HepG2 (cell line): ENCODE data around the gene FAM118A. TPM values are rescaled to one million over a fixed set of nuclear protein-coding genes. Genes with fewer than 3 reads are reported as not detected.

Source experiments
- ASH2L ChIP-seq: fragments of 300-600, 200-600 bp; sonication (generic); IDR thresholded peaks from 2 replicates; pipeline ENCODE4 v1.7.0; 2017; ENCODE audit warnings: low read depth, mild to moderate bottlenecking, moderate library complexity, mixed read lengths, low read length; ENCODE audit not compliant: insufficient read length
- HOXA5 ChIP-seq: sonication (generic); formaldehyde crosslinking; IDR thresholded peaks from 2 replicates; pipeline ENCODE4 v1.4.0; 2020; ENCODE audit warnings: missing genetic modification reagents
- MBNL3 ChIP-seq: fragments of 250-450 bp; sonication (Bioruptor Pico); conservative IDR thresholded peaks from 2 replicates; pipeline ENCODE4 v1.8.0; 2022; ENCODE audit warnings: mild to moderate bottlenecking, inconsistent platforms
- NONO ChIP-seq, 2 experiments: fragments of 450-650 bp in 1 of 2; sonication (generic) in 1 of 2; formaldehyde crosslinking in 1 of 2; IDR thresholded peaks in 1 of 2; conservative IDR thresholded peaks in 1 of 2; 2 replicates each; pipeline versions ENCODE4 v1.6.1 to v1.8.0; 2017 to 2022; ENCODE audit warnings: mild to moderate bottlenecking in 1 of 2, missing genetic modification reagents in 1 of 2, moderate library complexity in 1 of 2
- SMAD1 ChIP-seq: sonication (generic); formaldehyde crosslinking; IDR thresholded peaks from 2 replicates; pipeline ENCODE4 v1.4.0; 2020; ENCODE audit warnings: missing genetic modification reagents, low read depth, mild to moderate bottlenecking, borderline replicate concordance
- SNRNP70 ChIP-seq: fragments of 200-400 bp; formaldehyde crosslinking; IDR thresholded peaks from 2 replicates; pipeline ENCODE4 v1.6.1; 2017; ENCODE audit warnings: mild to moderate bottlenecking, low read depth, low read length, moderate library complexity
- TBX3 ChIP-seq: fragments of 450-650 bp; IDR thresholded peaks from 2 replicates; pipeline ENCODE4 v1.6.1; 2017; ENCODE audit warnings: antibody characterized with exemption, mild to moderate bottlenecking, inconsistent platforms, borderline replicate concordance
- TCF7L2 ChIP-seq: IDR thresholded peaks from 2 replicates; pipeline ENCODE4 v1.6.1; 2011; ENCODE audit warnings: mild to moderate bottlenecking, low read depth, low read length, moderate library complexity
- TSC22D2 ChIP-seq: sonication (generic); formaldehyde crosslinking; IDR thresholded peaks from 2 replicates; pipeline ENCODE4 v1.5.1; 2020; ENCODE audit warnings: missing genetic modification reagents, mild to moderate bottlenecking, borderline replicate concordance
- ZMYM2 ChIP-seq: sonication (generic); formaldehyde crosslinking; IDR thresholded peaks from 2 replicates; pipeline ENCODE4 v1.8.0; 2022; ENCODE audit warnings: mild to moderate bottlenecking, missing genetic modification reagents
- ZMYM4 ChIP-seq: sonication (generic); formaldehyde crosslinking; IDR thresholded peaks from 2 replicates; pipeline ENCODE4 v1.8.1; 2023; ENCODE audit warnings: mild to moderate bottlenecking, missing genetic modification reagents
- ZNF12 ChIP-seq: sonication (generic); formaldehyde crosslinking; IDR thresholded peaks from 2 replicates; pipeline ENCODE4 v1.5.0; 2020; ENCODE audit warnings: missing genetic modification reagents
- ZNF224 ChIP-seq: sonication (generic); formaldehyde crosslinking; IDR thresholded peaks from 2 replicates; pipeline ENCODE4 v1.5.0; 2020; ENCODE audit warnings: mild to moderate bottlenecking, missing genetic modification reagents
- ZNF570 ChIP-seq: sonication (generic); formaldehyde crosslinking; IDR thresholded peaks from 2 replicates; pipeline ENCODE4 v1.4.0; 2020; ENCODE audit warnings: mild to moderate bottlenecking, missing genetic modification reagents, borderline replicate concordance
- ZNF605 ChIP-seq: sonication (generic); formaldehyde crosslinking; IDR thresholded peaks from 2 replicates; pipeline ENCODE4 v1.8.0; 2022; ENCODE audit warnings: mild to moderate bottlenecking, missing genetic modification reagents
- ZNF7 ChIP-seq: IDR thresholded peaks from 2 replicates; pipeline ENCODE4 v1.6.1; 2016; ENCODE audit warnings: missing biosample characterization, missing genetic modification reagents
- ZNF883 ChIP-seq: sonication (generic); formaldehyde crosslinking; IDR thresholded peaks from 2 replicates; pipeline ENCODE4 v1.5.1; 2020; ENCODE audit warnings: mild to moderate bottlenecking, missing genetic modification reagents; ENCODE audit errors: not compliant biosample characterization
- ZSCAN12 ChIP-seq: sonication (generic); formaldehyde crosslinking; IDR thresholded peaks from 2 replicates; pipeline ENCODE4 v1.9.0; 2021; ENCODE audit warnings: mild to moderate bottlenecking, missing genetic modification reagents
- polyA plus RNA-seq, 8 experiments: library from polyadenylated mRNA; depleted of rRNA in 3 of 8; stranded (reverse) in 7 of 8; unstranded in 1 of 8; fragments of >200 nt; fragmentation: Illumina TruSeq in 4 of 8; extraction: Trizol in 4 of 8; gene quantifications; 2 replicates each; pipeline versions ENCODE4 v1.2.1 to v1.2.3, GENCODE V29; 2011 to 2016; ENCODE audit warnings: low read depth in 4 of 8, missing spikeins in 1 of 8, mixed read lengths in 1 of 8; ENCODE audit not compliant: insufficient read depth in 1 of 8
- total RNA-seq, 5 experiments: library from RNA; depleted of rRNA; stranded (reverse); fragments of >200 nt; fragmentation: Illumina TruSeq; extraction: Trizol; gene quantifications; 2 replicates each; pipeline ENCODE4 v1.2.3, GENCODE V29; 2016; ENCODE audit warnings: low read depth in 1 of 5
- TF ChIP-seq, protein P1 (sequence below), 2 experiments: sonication (generic) in 1 of 2; formaldehyde crosslinking in 1 of 2; IDR thresholded peaks; 2 replicates each; pipeline versions ENCODE4 v1.5.1 to v1.6.1; 2011 to 2020; ENCODE audit warnings: borderline replicate concordance in 1 of 2, low read depth in 1 of 2, low read length in 1 of 2, mild to moderate bottlenecking in 1 of 2, missing genetic modification reagents in 1 of 2, moderate library complexity in 1 of 2
- TF ChIP-seq, protein P2 (sequence below): IDR thresholded peaks from 2 replicates; pipeline ENCODE4 v1.6.1; 2016; ENCODE audit warnings: missing compliant biosample characterization, missing genetic modification reagents, borderline replicate concordance
- TF ChIP-seq, protein P3 (sequence below): sonication (generic); formaldehyde crosslinking; IDR thresholded peaks from 2 replicates; pipeline ENCODE4 v1.4.0; 2020; ENCODE audit warnings: missing genetic modification reagents, borderline replicate concordance
- TF ChIP-seq, protein P4 (sequence below): sonication (generic); formaldehyde crosslinking; IDR thresholded peaks from 2 replicates; pipeline ENCODE4 v1.8.1; 2023; ENCODE audit warnings: missing genetic modification reagents, mild to moderate bottlenecking, borderline replicate concordance

The FAM118A gene
- total and polyA plus RNA-seq, 2 of the 13 experiments (the other 11 are each of a cell fraction or from before 2014, with no cell fraction given), result 36.7 to 48.2 TPM

DNA sequence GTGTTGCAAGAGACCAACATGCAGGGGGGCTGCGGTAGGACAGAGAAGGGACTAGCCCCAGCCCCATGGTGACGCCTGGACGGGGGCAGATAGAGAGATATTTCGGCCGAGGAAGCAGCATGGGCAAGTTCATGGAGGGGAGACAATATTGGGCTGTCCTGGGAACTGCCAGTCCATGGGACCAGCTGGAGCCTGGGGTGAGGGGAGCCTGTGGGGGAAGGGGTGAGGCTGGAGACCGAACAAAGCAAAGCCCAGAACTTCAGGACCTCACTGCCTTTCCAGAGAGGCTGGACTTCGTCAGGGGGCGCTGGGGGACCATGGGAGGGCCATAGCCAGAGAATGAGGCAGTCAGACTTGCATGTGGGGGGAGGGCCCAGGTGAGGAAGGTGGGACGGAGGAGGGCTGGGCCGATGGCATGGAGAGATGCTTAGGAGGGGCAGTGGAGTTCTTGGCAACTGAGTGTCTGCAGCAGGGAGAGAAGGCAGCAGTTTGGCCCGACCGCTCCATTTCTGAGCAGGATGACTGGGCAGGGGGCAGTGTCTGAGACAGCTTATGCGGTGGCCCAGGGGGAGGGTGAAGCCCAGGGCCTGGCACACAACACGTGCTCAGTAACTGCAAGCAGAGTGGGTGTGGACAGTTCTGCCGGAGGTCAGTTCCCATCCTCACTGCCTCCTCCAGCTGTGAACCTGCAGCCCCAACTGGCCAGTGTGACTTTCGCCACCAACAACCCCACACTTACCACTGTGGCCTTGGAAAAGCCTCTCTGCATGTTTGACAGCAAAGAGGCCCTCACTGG is 24.3 kb upstream of the FAM118A start (continued):
- TF ChIP-seq TSC22D2 (CRISPR knock-in tag), result no peak
- TF ChIP-seq ZNF224 (CRISPR knock-in tag), result no peak
- no peak for TF ChIP-seq MBNL3 (CRISPR knock-in tag)
- TF ChIP-seq TCF7L2, result no peak
- no peak for TF ChIP-seq HOXA5
- TF ChIP-seq ZSCAN12 (CRISPR knock-in tag), result no peak
- TF ChIP-seq NONO (IDR thresholded peaks at IDR 0.05), result no peak
- peak; percentile 58; the same call in 1 of the 2 replicates for TF ChIP-seq NONO (CRISPR knock-in tag; conservative IDR thresholded peaks at IDR 0.05)
- TF ChIP-seq ZNF883 (CRISPR knock-in tag), result no peak
- TF ChIP-seq, protein P1, sequence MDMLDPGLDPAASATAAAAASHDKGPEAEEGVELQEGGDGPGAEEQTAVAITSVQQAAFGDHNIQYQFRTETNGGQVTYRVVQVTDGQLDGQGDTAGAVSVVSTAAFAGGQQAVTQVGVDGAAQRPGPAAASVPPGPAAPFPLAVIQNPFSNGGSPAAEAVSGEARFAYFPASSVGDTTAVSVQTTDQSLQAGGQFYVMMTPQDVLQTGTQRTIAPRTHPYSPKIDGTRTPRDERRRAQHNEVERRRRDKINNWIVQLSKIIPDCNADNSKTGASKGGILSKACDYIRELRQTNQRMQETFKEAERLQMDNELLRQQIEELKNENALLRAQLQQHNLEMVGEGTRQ (IDR thresholded peaks at IDR 0.05; ENCODE audit: low read depth, low read length), result no peak
- TF ChIP-seq, protein P1 (CRISPR knock-in tag; IDR thresholded peaks at IDR 0.05; ENCODE audit: borderline replicate concordance), result no peak
- TF ChIP-seq ZNF605 (CRISPR knock-in tag), result no peak
- TF ChIP-seq TBX3, result no peak
- TF ChIP-seq SMAD1, result no peak; the same call in 1 of the 2 replicates
- peak; percentile 10 for TF ChIP-seq ASH2L
- TF ChIP-seq SNRNP70, result no peak
- TF ChIP-seq ZNF7 (CRISPR knock-in tag), result no peak
- TF ChIP-seq, protein P2, sequence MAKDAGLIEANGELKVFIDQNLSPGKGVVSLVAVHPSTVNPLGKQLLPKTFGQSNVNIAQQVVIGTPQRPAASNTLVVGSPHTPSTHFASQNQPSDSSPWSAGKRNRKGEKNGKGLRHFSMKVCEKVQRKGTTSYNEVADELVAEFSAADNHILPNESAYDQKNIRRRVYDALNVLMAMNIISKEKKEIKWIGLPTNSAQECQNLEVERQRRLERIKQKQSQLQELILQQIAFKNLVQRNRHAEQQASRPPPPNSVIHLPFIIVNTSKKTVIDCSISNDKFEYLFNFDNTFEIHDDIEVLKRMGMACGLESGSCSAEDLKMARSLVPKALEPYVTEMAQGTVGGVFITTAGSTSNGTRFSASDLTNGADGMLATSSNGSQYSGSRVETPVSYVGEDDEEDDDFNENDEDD (CRISPR knock-in tag), result no peak; the same call in 1 of the 2 replicates
- TF ChIP-seq ZMYM2 (CRISPR knock-in tag), result no peak
- no peak for TF ChIP-seq ZNF12 (CRISPR knock-in tag)
- no peak for TF ChIP-seq ZNF570 (CRISPR knock-in tag)
- no peak for TF ChIP-seq ZMYM4 (CRISPR knock-in tag)
- TF ChIP-seq, protein P3, sequence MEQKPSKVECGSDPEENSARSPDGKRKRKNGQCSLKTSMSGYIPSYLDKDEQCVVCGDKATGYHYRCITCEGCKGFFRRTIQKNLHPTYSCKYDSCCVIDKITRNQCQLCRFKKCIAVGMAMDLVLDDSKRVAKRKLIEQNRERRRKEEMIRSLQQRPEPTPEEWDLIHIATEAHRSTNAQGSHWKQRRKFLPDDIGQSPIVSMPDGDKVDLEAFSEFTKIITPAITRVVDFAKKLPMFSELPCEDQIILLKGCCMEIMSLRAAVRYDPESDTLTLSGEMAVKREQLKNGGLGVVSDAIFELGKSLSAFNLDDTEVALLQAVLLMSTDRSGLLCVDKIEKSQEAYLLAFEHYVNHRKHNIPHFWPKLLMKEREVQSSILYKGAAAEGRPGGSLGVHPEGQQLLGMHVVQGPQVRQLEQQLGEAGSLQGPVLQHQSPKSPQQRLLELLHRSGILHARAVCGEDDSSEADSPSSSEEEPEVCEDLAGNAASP (CRISPR knock-in tag), result no peak
- TF ChIP-seq, protein P4, sequence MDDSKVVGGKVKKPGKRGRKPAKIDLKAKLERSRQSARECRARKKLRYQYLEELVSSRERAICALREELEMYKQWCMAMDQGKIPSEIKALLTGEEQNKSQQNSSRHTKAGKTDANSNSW, result no peak
